ENCODE results near the gene KDM5D.

KDM5D gene

GRCh38 chrY:19744381-19745378 is at the start of gene KDM5D:
Gene KDM5D, minus strand, starts transcription at chrY:19744726. Its CDS starts 192 bp downstream, at chrY:19744534.
- peak within 1 kb of the TSS; percentile 76 for H3K4me3 ChIP-seq (ENCODE audit: low read depth, low read length)

GRCh38 chrY:19768375-19768774 is 23.8 kb upstream of the KDM5D start:
- no peak overlapping the region for H3K4me3 ChIP-seq (ENCODE audit: low read depth, low read length)

GRCh38 chrY:19743331-19743730 is 1.2 kb downstream of the KDM5D start:
- no peak overlapping the region for H3K4me3 ChIP-seq (ENCODE audit: low read depth, low read length)

- H3K4me3 ChIP-seq (ENCODE audit: low read depth, low read length) = no peak overlapping the region
Observed at GRCh38 chrY:19742153-19742552, 2.4 kb downstream of the KDM5D start.

GRCh38 chrY:19734425-19734824 is 10.1 kb downstream of the KDM5D start:
- H3K4me3 ChIP-seq (ENCODE audit: low read depth, low read length) = no peak overlapping the region

GRCh38 chrY:19717950-19718349 is 26.6 kb downstream of the KDM5D start:
- H3K4me3 ChIP-seq (ENCODE audit: low read depth, low read length) = no peak overlapping the region

GRCh38 chrY:19717146-19717545 is 27.4 kb downstream of the KDM5D start:
- H3K4me3 ChIP-seq (ENCODE audit: low read depth, low read length) = no peak overlapping the region

GRCh38 chrY:19715226-19715625 is 29.3 kb downstream of the KDM5D start:
- H3K4me3 ChIP-seq (ENCODE audit: low read depth, low read length) = no peak overlapping the region

- no peak overlapping the region for H3K4me3 ChIP-seq (ENCODE audit: low read depth, low read length)
Observed at GRCh38 chrY:19713430-19713829, 31.1 kb downstream of the KDM5D start.

GRCh38 chrY:19706273-19706672 is 38.3 kb downstream of the KDM5D start:
- no peak overlapping the region for H3K4me3 ChIP-seq (ENCODE audit: low read depth, low read length)

- H3K4me3 ChIP-seq (ENCODE audit: low read depth, low read length) = no peak overlapping the region
Observed at GRCh38 chrY:19698495-19698894, 46.0 kb downstream of the KDM5D start.

GRCh38 chrY:19680821-19681220 is 63.7 kb downstream of the KDM5D start:
- H3K4me3 ChIP-seq (ENCODE audit: low read depth, low read length) = no peak overlapping the region
